ENCODE measurements around the gene CFAP100.

CFAP100 gene

GRCh38 chr3:126433496-126434263 lies 39.0 kb downstream of the CFAP100 start:
- TF ChIP-seq FOXP2 (optimal IDR thresholded peaks at IDR 0.05; ENCODE audit: borderline replicate concordance, extremely low read depth, extremely low read length, insufficient read depth) (no peak), TAF1 (IDR thresholded peaks at IDR 0.05; ENCODE audit: borderline replicate concordance, insufficient read depth, low read length) (no peak), SIN3A (IDR thresholded peaks at IDR 0.05; ENCODE audit: borderline replicate concordance, insufficient read depth, low read length) (no peak), REST (IDR thresholded peaks at IDR 0.05; ENCODE audit: insufficient read depth in 1 of 2, low read depth in 2 of 2, low read length in 2 of 2) (no peak), POLR2AphosphoS5 (IDR thresholded peaks at IDR 0.05; ENCODE audit: low read depth, low read length) (no peak)

- TF ChIP-seq POLR2AphosphoS5 (IDR thresholded peaks at IDR 0.05; ENCODE audit: low read depth, low read length), result no peak
- no peak for TF ChIP-seq TAF1 (IDR thresholded peaks at IDR 0.05; ENCODE audit: borderline replicate concordance, insufficient read depth, low read length)
- no peak for TF ChIP-seq REST (IDR thresholded peaks at IDR 0.05; ENCODE audit: insufficient read depth in 1 of 2, low read depth in 2 of 2, low read length in 2 of 2)
Observed at GRCh38 chr3:126434264-126434590, 39.5 kb downstream of the CFAP100 start.

- no peak for TF ChIP-seq POLR2AphosphoS5 (IDR thresholded peaks at IDR 0.05; ENCODE audit: low read depth, low read length)
- no peak for TF ChIP-seq FOXP2 (optimal IDR thresholded peaks at IDR 0.05; ENCODE audit: borderline replicate concordance, extremely low read depth, extremely low read length, insufficient read depth)
- TF ChIP-seq REST (IDR thresholded peaks at IDR 0.05; ENCODE audit: insufficient read depth in 1 of 2, low read depth in 2 of 2, low read length in 2 of 2), result no peak
- TF ChIP-seq TAF1 (IDR thresholded peaks at IDR 0.05; ENCODE audit: borderline replicate concordance, insufficient read depth, low read length), result no peak
- TF ChIP-seq SIN3A (IDR thresholded peaks at IDR 0.05; ENCODE audit: borderline replicate concordance, insufficient read depth, low read length), result no peak
Observed at GRCh38 chr3:126434931-126435411, 40.3 kb downstream of the CFAP100 start.

- TF ChIP-seq POLR2AphosphoS5 (IDR thresholded peaks at IDR 0.05; ENCODE audit: low read depth, low read length), result no peak
- TF ChIP-seq FOXP2 (optimal IDR thresholded peaks at IDR 0.05; ENCODE audit: borderline replicate concordance, extremely low read depth, extremely low read length, insufficient read depth), result no peak
- TF ChIP-seq SIN3A (IDR thresholded peaks at IDR 0.05; ENCODE audit: borderline replicate concordance, insufficient read depth, low read length), result no peak
- TF ChIP-seq REST (IDR thresholded peaks at IDR 0.05; ENCODE audit: insufficient read depth in 1 of 2, low read depth in 2 of 2, low read length in 2 of 2), result no peak
- TF ChIP-seq TAF1 (IDR thresholded peaks at IDR 0.05; ENCODE audit: borderline replicate concordance, insufficient read depth, low read length), result no peak
Observed at GRCh38 chr3:126435456-126436315, 41.0 kb downstream of the CFAP100 start.
